GM12865 (cell line): Measurements from ENCODE around the gene MEFV.

Source experiments
- DNase-seq: peaks from one replicate; pipeline ENCODE4 v3.0.0; 2010; ENCODE audit warnings: low read depth
- H3K4me3 ChIP-seq: 2 replicates; pipeline ENCODE4 v1.5.1; 2011; ENCODE audit warnings: mild to moderate bottlenecking, low read depth, low read length, control low read depth
- CTCF ChIP-seq: IDR thresholded peaks from 2 replicates; pipeline ENCODE4 v1.5.1; 2011; ENCODE audit warnings: low read length, control low read depth, low read depth, inconsistent platforms; ENCODE audit not compliant: insufficient read depth; ENCODE audit errors: missing control alignments

The MEFV gene

GRCh38 chr16:3192476-3193019 is 63.9 kb downstream of the MEFV start:
- no peak for DNase-seq
- TF ChIP-seq CTCF = no peak
- H3K4me3 ChIP-seq = no peak overlapping the region
